ENCODE data around the gene STEAP1B.
"Not testable (repeated sequence)": the region's sequence is repeated elsewhere in the genome, so short reads cannot be mapped to it uniquely, and the experiment has no call there.

STEAP1B gene

DNA sequence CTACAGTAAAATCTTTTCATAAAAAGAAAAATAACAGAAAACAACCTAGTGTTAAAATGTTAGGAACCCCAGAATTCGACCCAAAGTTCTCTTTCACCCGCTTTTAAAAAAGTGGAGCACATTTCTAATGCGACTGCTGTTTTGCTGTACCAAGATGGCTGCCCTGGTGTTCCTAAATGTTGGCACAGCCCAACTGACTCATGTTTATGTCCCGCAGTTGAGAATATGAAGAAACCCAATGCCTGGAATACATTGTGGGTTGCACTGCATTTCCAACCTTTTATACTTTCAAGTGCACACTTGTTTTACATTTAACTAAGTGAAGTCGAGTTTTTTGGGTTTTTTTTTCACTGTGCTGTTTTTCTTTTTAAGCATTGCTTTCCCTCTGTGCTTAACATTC is 944 bp downstream of the STEAP1B start:
- in situ Hi-C loops (cut with HindIII; ENCODE audit: low sequenced_read_pairs) = no loop called here

DNA sequence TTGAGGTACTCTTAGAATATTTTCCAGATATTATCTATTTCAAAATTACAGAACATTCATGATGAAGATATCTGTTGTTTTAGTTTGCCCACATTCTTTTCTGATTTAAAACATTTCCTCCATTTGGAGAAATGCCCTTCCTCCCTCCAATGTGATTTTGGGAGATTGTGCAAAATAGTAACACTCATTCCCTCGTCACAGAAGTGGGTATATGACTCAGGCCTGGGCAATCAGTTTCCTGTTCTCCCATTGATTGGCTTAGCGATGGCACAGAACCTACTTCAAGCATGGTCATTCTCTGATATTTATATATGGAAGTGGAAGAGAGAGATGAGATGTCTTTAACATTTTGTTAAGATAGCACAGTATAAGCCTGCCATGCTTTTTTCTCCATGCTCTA is 3.1 kb downstream of the STEAP1B start:
- in situ Hi-C loops (cut with HindIII; ENCODE audit: low sequenced_read_pairs) = not testable (repeated sequence)

- in situ Hi-C loops (cut with HindIII; ENCODE audit: low sequenced_read_pairs) = not testable (repeated sequence)
Observed at GRCh38 chr7:22496296-22496888, 3.6 kb downstream of the STEAP1B start.

DNA sequence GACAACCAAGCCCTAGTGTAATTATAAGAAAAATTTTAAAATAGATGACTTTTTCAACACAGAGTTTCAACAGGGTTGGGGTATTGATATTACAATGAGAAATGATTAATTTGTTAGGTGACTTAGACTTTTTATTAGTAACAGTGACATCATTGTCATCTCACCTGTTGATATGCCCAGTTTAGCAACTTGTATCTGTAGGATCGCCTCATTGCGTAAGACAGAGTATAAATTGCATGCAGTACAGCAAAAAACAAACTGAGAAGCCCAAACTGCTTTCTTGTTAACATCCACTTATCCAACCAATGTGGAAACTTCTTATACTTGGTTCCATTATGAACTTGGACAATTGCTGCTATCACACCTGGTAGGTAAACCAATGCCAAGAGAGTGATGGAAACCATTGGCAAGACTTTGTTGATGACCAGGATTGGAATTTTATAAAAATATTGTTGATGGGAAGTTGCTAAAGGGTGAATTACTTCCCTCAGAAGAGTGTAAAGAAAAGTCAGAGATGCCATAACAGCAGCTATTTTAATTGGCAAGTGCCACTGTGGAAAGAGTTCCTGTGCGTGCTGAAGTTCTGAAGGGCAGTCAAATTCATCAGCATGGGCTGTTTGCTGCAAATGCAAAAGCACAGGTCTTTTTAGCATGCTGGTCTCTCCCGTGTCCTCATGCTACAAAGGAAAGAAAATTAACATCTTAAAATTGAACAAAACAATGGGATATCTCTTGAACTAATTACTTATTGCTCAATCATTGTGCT is 6.6 kb downstream of the STEAP1B start:
- in situ Hi-C loops (cut with HindIII; ENCODE audit: low sequenced_read_pairs) = not testable (repeated sequence)

DNA sequence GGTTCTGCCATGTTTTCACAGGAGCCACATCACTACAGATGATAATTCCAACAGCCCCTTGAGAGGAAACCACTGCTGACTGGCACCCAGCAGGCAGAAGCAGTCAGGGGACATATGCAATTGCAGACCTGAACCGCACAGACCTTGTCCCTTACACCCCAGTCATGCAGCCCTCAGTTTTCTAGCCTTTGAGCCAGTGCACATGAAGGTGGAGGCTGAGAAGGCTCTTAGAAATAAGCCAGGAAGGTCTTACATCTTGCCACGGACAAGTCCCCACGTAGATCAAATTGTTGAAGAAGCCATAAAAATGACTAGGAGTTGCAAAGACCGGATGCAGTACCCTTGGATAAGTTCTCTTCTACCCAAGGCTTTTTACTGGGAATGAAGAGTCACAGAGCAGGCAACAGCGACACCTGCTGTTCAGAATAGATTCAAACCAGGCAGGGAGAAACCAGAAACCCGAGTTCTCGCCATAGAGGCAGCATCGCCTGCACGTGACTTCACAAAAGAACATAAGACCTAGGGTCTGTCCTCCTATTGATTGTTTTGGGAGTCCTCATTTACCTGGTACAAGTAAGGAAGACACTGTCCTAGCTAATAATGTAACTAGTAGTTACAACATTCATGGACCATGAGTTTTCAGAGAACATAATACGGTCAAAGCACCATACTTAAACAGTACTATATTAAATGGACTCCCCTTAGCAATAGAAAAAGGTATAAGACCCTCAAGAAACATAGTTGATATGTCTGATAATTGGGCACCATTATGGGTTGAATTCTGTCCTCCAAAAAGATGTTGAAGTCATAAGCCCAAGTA is 11.1 kb downstream of the STEAP1B start:
- in situ Hi-C loops (cut with HindIII; ENCODE audit: low sequenced_read_pairs) = no loop called here

DNA sequence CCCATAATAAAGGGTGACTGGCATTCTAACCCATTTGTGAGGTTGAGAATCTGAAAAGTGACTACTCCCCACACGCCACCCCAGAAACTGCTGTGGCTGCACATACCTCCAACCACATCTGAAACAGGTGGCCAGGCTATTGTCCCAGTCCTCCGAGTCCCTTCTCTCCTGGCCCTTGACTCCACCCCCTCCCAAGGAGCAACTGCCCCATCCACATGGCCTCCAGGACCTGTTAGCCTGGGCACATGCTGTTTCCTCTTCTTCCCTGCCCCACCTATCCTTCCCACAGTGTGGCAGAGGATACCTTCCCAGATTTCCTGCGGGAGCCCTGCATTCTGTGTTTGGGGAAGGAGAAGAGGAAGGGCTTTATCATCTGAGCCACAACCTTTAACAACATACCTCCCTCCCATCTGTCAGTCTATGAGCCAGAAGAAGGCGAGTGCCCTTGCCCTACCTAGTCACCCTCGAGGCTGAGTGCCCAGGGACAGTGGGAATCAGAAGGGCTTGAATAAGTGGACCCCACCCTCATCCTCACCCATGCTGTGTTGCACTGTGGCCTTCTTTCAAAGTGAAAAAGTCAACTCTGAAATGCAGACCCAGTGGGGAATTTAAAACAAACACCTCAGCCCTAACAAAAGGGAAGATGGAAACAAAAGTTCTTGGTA is 11.9 kb downstream of the STEAP1B start:
- in situ Hi-C loops (cut with HindIII; ENCODE audit: low sequenced_read_pairs) = no loop called here

DNA sequence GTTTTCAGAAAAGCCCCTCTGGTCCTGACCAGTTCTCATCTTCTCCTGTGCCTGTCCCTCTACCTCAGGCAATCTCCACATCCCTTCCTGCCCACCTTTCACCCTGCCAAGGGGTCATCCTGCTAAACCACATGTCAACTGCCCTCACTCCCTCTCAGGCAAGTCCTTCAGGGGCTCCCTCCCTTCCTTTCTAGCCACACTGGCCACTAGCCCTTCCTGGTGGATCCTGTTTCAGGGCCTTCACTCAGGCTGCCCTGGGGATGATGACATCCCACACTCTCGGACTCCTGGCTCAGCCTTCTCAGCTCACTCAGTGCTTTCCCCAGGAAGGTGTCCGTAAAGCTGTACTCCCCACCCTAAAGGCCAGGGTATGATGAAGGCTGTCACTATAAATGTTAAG is 13.4 kb downstream of the STEAP1B start:
- in situ Hi-C loops (cut with HindIII; ENCODE audit: low sequenced_read_pairs) = no loop called here

- in situ Hi-C loops (cut with HindIII; ENCODE audit: low sequenced_read_pairs) = no loop called here
Observed at GRCh38 chr7:22485189-22485588, 14.8 kb downstream of the STEAP1B start.

- in situ Hi-C loops (cut with HindIII; ENCODE audit: low sequenced_read_pairs) = no loop called here
Observed at GRCh38 chr7:22482503-22482902, 17.5 kb downstream of the STEAP1B start.

DNA sequence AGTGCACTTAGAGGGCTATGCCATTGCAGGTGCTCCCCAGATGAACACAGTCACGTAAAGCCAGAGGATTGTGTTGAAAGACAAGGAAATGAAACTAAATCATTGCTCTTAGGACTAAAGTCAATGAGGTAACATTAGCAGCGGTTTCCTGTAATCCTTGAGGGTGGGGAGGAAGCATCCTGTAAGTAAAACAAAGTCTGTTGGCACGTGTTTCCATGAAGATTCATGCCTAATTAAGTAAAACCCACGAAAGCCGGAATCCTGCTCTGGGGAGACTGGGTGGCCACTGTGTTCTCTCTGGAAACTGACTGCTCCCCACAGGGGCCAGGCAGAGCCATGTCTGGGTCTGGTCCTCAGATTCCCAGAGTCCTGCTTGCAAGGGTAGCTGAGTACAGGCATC is 18.3 kb downstream of the STEAP1B start:
- in situ Hi-C loops (cut with HindIII; ENCODE audit: low sequenced_read_pairs) = no loop called here

DNA sequence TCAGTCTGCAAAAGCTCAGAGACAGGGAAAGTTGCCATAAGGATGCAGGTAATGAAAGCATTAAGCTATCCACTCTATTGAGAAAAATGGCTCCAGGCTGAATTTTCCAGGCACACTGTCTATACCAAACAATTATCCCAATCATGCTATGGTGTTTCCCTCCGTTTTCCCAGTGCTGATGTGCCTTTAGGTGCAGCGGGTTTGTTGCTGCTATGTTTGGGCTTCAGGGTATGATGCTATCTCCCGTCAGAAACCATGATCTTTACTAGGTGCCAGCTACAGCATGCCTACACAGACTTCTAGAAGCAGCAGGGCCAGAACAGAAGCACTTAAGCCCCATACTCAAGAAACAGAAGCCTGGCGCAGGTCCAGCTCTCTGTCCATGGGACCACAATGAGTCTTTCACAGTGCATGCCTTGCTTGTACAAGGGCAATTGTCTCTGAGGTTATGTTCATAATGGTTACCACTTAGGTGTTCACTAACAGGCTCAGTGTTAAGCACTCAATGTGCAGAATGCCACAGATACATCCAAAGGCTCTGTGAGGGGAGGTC is 19.4 kb downstream of the STEAP1B start:
- in situ Hi-C loops (cut with HindIII; ENCODE audit: low sequenced_read_pairs) = no loop called here

- in situ Hi-C loops (cut with HindIII; ENCODE audit: low sequenced_read_pairs) = no loop called here
Observed at GRCh38 chr7:22477876-22478450, 22.0 kb downstream of the STEAP1B start.

- in situ Hi-C loops (cut with HindIII; ENCODE audit: low sequenced_read_pairs) = no loop called here
Observed at GRCh38 chr7:22477262-22477661, 22.7 kb downstream of the STEAP1B start.

GRCh38 chr7:22476824-22477223 is 23.2 kb downstream of the STEAP1B start:
- in situ Hi-C loops (cut with HindIII; ENCODE audit: low sequenced_read_pairs) = no loop called here

GRCh38 chr7:22474645-22475044 is 25.3 kb downstream of the STEAP1B start:
- in situ Hi-C loops (cut with HindIII; ENCODE audit: low sequenced_read_pairs) = loop anchor here (25.0 kb wide), 1 partner anchor 362 kb away; no protein-coding TSS in a partner anchor

DNA sequence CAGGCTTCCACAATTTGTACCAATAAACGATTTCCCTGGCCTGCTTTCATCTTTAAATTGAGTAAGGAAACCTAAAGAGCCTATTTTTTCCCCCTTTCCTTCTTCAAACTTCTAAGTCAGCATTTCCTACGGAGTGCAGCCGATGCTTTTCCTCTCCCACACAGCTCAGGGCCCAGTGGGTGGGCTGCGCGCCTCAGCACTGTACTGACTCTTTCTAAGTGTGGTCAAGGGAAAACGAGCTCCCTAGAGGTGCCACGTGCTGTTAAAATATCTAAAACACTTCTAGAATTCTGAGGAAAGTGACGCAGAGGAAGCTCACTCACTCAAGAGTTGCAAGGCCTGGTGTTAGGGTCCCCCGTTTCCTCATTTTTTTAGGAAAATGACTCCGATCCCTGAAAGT is 29.0 kb downstream of the STEAP1B start:
- in situ Hi-C loops (cut with HindIII; ENCODE audit: low sequenced_read_pairs) = loop anchor here (25.0 kb wide), 1 partner anchor 359 kb away; no protein-coding TSS in a partner anchor

DNA sequence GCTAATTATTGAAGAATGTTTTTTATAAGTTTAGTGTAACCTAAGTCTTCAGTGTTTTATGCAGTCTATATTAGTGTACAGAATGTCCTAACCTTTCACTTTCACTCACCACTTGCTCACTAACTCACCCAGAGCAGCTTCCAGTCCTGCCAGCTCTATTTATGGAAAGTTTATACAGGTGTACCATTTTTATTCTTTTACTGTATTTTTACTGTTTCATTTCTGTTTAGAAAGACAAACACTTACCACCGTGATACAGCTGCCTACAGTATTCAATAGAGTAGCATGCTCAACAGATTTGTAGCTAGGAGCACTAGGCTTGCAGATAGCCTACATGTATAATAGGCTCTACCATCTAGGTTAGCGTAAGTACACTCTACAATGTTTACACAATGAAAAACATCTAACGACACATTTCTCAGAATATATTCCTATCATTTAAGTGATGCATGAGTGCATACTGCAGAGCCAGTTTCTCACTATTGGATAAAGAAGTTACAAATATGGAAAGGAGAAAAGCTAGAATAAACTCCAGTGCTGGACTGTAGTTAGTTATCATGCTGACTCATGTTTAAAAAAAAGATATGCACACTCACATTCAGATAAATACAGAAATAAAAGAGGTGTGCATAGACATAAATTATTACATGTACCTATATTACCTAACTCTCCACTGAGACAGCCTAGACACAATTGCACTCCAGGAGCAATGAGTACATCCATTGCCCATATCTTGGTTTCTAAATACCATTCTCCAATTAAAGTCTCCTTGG is 30.4 kb downstream of the STEAP1B start:
- in situ Hi-C loops (cut with HindIII; ENCODE audit: low sequenced_read_pairs) = loop anchor here (25.0 kb wide), 1 partner anchor 357 kb away; no protein-coding TSS in a partner anchor

GRCh38 chr7:22468609-22469008 is 31.4 kb downstream of the STEAP1B start:
- in situ Hi-C loops (cut with HindIII; ENCODE audit: low sequenced_read_pairs) = loop anchor here (25.0 kb wide), 1 partner anchor 356 kb away; no protein-coding TSS in a partner anchor

GRCh38 chr7:22464299-22464698 is 35.7 kb downstream of the STEAP1B start:
- in situ Hi-C loops (cut with HindIII; ENCODE audit: low sequenced_read_pairs) = loop anchor here (25.0 kb wide), 1 partner anchor 352 kb away; no protein-coding TSS in a partner anchor

All from endothelial cell of hepatic sinusoid (primary cell).